ENCODE data around the gene TECPR2.

The TECPR2 gene

GRCh38 chr14:102430212-102430908 is 67.6 kb downstream of the TECPR2 start:
- no peak for DNase-seq

GRCh38 chr14:102431751-102432150 is 69.0 kb downstream of the TECPR2 start:
- no peak for DNase-seq

- DNase-seq, result no peak
Measured at GRCh38 chr14:102434647-102435175, 72.0 kb downstream of the TECPR2 start.

- peak; percentile 79 for DNase-seq
Measured at GRCh38 chr14:102437997-102438915, 75.5 kb downstream of the TECPR2 start.

GRCh38 chr14:102439556-102439955 is 76.8 kb downstream of the TECPR2 start:
- no peak for DNase-seq

- DNase-seq, result no peak
Measured at GRCh38 chr14:102440392-102440791, 77.7 kb downstream of the TECPR2 start.

GRCh38 chr14:102442241-102443211 is 79.8 kb downstream of the TECPR2 start:
- no peak for DNase-seq

GRCh38 chr14:102445066-102445465 is 82.3 kb downstream of the TECPR2 start:
- no peak for DNase-seq

- DNase-seq, result no peak
Measured at GRCh38 chr14:102445641-102446040, 82.9 kb downstream of the TECPR2 start.

GRCh38 chr14:102450206-102451063 is 87.7 kb downstream of the TECPR2 start:
- DNase-seq, result no peak

- DNase-seq, result no peak
Measured at GRCh38 chr14:102451064-102451352, 88.3 kb downstream of the TECPR2 start.

- DNase-seq, result no peak
Measured at GRCh38 chr14:102452302-102452701, 89.6 kb downstream of the TECPR2 start.

GRCh38 chr14:102454711-102455110 is 92.0 kb downstream of the TECPR2 start:
- DNase-seq, result no peak

- no peak for DNase-seq
Measured at GRCh38 chr14:102457509-102457908, 94.8 kb downstream of the TECPR2 start.

GRCh38 chr14:102461490-102462338 is 99.0 kb downstream of the TECPR2 start:
- no peak for DNase-seq

- DNase-seq, result peak; percentile 24
Measured at GRCh38 chr14:102462391-102462790, 99.7 kb downstream of the TECPR2 start.

GRCh38 chr14:102464006-102464405 is 101.3 kb downstream of the TECPR2 start:
- no peak for DNase-seq

- no peak for DNase-seq
Measured at GRCh38 chr14:102464846-102465341, 102.2 kb downstream of the TECPR2 start.

- no peak for DNase-seq
Measured at GRCh38 chr14:102469261-102469660, 106.5 kb downstream of the TECPR2 start.

Measured in fibroblast of skin of back (primary cell).